Heart left ventricle (tissue), 13 donors: ENCODE results near the gene RRP9.

Source experiments
- CTCF ChIP-seq, 12 donors: fragments of 200-600 bp; sonication (generic) in 4 of 12; IDR thresholded peaks; one replicate each; pipeline versions ENCODE4 v1.5.0 to v1.8.0; 2018 to 2022; ENCODE audit warnings: antibody characterized with exemption in 12 of 12, mild to moderate bottlenecking in 5 of 12
- POLR2A ChIP-seq, 2 donors: fragments of 450-650 bp; IDR thresholded peaks; one replicate each; pipeline ENCODE4 v1.6.1; 2017; ENCODE audit warnings: antibody characterized with exemption in 2 of 2, mild to moderate bottlenecking in 2 of 2, moderate library complexity in 2 of 2
- donor health status: ischemic (EF 13 %, LVEDD 7.1; RV severe dilation, severe dysfunction).
- donor health status: DM: no; HTN: yes; CAD: no.
- donor health status: DM: no; HTN: no; CAD: no.
- donor health status: ischemic (EF 25% LVEDD 6.9; RV normal size, moderate dysfunction).
- donor health status: ischemic (EF 25% LVEDD 5.7; RV mildly dilated, moderate dysfunction).
- donor health status: ischemic (EF 35%, LVEDD 5.7; RV mildly dilated, moderate dysfunction).
- donor health status: nonischemic (EF 11% LVEDD 7.7; RV severe dilation, severe dysfunction).
- donor health status: DM: yes; HTN: yes; CAD: no.
- donor health status: PGD.
- donor health status: ischemic (EF 29% LVEDD 5.4; RV normal size, mild dysfunction).
- donor health status: nonischemic (EF 23%, LVEDD 6.1; RV moderate dilation, normal function).

GRCh38 chr3:51963951-51964451, 22.3 kb upstream of the RRP9 start:
- no peak for TF ChIP-seq CTCF (IDR thresholded peaks at IDR 0.05)
- no peak for TF ChIP-seq POLR2A (IDR thresholded peaks at IDR 0.05)
